Neural cell (in vitro differentiated cells): Measurements from ENCODE around the gene SUPT20HL1. TPM values are rescaled to one million over a fixed set of nuclear protein-coding genes. Genes with fewer than 3 reads are reported as not detected.

ENCODE experiments used
- H2AFZ ChIP-seq: fragments of 200-600, 300-800 bp; sonication (generic), shearing (Covaris generic); 2 replicates; pipeline ENCODE4 v1.6.0; 2014; ENCODE audit warnings: low read depth, mild to moderate bottlenecking, antibody characterized with exemption, low read length, moderate library complexity
- H3F3A ChIP-seq: fragments of 200-600 bp; shearing (Covaris generic); 2 replicates; pipeline ENCODE4 v1.6.1; 2016; ENCODE audit warnings: mild to moderate bottlenecking, moderate library complexity, mixed read lengths, antibody characterized with exemption, low read length; ENCODE audit not compliant: insufficient read depth, poor library complexity, severe bottlenecking
- H3K27ac ChIP-seq: fragments of 200-600, 300-800 bp; sonication (generic), shearing (Covaris generic); 2 replicates; pipeline ENCODE4 v1.5.1; 2014; ENCODE audit warnings: mild to moderate bottlenecking, low read length, moderate library complexity
- H3K27me3 ChIP-seq: fragments of 300-800, 200-600 bp; sonication (generic), shearing (Covaris generic); 2 replicates; pipeline ENCODE4 v1.6.0; 2014; ENCODE audit warnings: mild to moderate bottlenecking, low read depth, low read length, moderate library complexity; ENCODE audit not compliant: insufficient read depth
- H3K36me3 ChIP-seq: fragments of 300-800, 200-600 bp; sonication (generic), shearing (Covaris generic); 2 replicates; pipeline ENCODE4 v1.5.1; 2014; ENCODE audit warnings: mild to moderate bottlenecking, antibody characterized with exemption, low read length, moderate library complexity; ENCODE audit not compliant: insufficient read depth
- H3K4me2 ChIP-seq: fragments of 300-800, 200-600 bp; sonication (generic), shearing (Covaris generic); 2 replicates; pipeline ENCODE4 v1.6.0; 2014; ENCODE audit warnings: mild to moderate bottlenecking, low read length
- H3K4me3 ChIP-seq: fragments of 300-800, 200-600 bp; sonication (generic), shearing (Covaris generic); 2 replicates; pipeline ENCODE4 v1.5.1; 2014; ENCODE audit warnings: mild to moderate bottlenecking, low read length, moderate library complexity
- H3K79me2 ChIP-seq: fragments of 200-600 bp; shearing (Covaris generic); replicated peaks from 2 replicates; pipeline ENCODE4 v1.6.0; 2014; ENCODE audit warnings: mild to moderate bottlenecking, low read length, moderate library complexity; ENCODE audit not compliant: insufficient read depth
- H3K9ac ChIP-seq: fragments of 300-800, 200-600 bp; sonication (generic), shearing (Covaris generic); 2 replicates; pipeline ENCODE4 v1.6.1; 2016; ENCODE audit warnings: mild to moderate bottlenecking, low read length, mixed read lengths
- H3K9me2 ChIP-seq: fragments of 200-600 bp; shearing (Covaris generic); 2 replicates; pipeline ENCODE4 v1.6.1; 2016; ENCODE audit warnings: mild to moderate bottlenecking, low read length, mixed read lengths; ENCODE audit not compliant: insufficient read depth
- H3K9me3 ChIP-seq: fragments of 200-600, 300-800 bp; sonication (generic), shearing (Covaris generic); 2 replicates; pipeline ENCODE4 v1.6.1; 2016; ENCODE audit warnings: mild to moderate bottlenecking, mixed run types, low read length, moderate library complexity, mixed read lengths
- H4K20me1 ChIP-seq: fragments of 200-600 bp; shearing (Covaris generic); 2 replicates; pipeline ENCODE4 v1.6.1; 2016; ENCODE audit warnings: mild to moderate bottlenecking, mixed run types; ENCODE audit not compliant: insufficient read depth
- CTCF ChIP-seq: fragments of 450-650 bp; IDR thresholded peaks from 2 replicates; pipeline ENCODE4 v1.5.1; 2014; ENCODE audit warnings: antibody characterized with exemption, mild to moderate bottlenecking, moderate library complexity; ENCODE audit not compliant: poor library complexity, severe bottlenecking
- EP300 ChIP-seq: fragments of 450-650 bp; conservative IDR thresholded peaks from 2 replicates; pipeline ENCODE4 v1.6.1; 2014; ENCODE audit warnings: antibody characterized with exemption, mild to moderate bottlenecking, moderate library complexity; ENCODE audit not compliant: poor library complexity, severe bottlenecking
- EZH2 ChIP-seq: fragments of 200-600, 300-800 bp; shearing (Covaris generic), sonication (generic); IDR thresholded peaks from 2 replicates; pipeline ENCODE4 v1.6.1; 2014; ENCODE audit warnings: antibody characterized with exemption, low read length, borderline replicate concordance, mild to moderate bottlenecking; ENCODE audit not compliant: insufficient read depth, poor library complexity, severe bottlenecking
- MXI1 ChIP-seq: fragments of 450-650 bp; conservative IDR thresholded peaks from 2 replicates; pipeline ENCODE4 v1.6.1; 2014; ENCODE audit warnings: antibody characterized with exemption, mild to moderate bottlenecking; ENCODE audit not compliant: poor library complexity, severe bottlenecking
- POLR2AphosphoS5 ChIP-seq: IDR thresholded peaks from 2 replicates; pipeline ENCODE4 v1.6.1; 2012
- RAD21 ChIP-seq: fragments of 450-650 bp; conservative IDR thresholded peaks from 2 replicates; pipeline ENCODE4 v1.6.1; 2014; ENCODE audit warnings: antibody characterized with exemption, mild to moderate bottlenecking, moderate library complexity
- REST ChIP-seq: IDR thresholded peaks from 2 replicates; pipeline ENCODE4 v1.6.1; 2012; ENCODE audit warnings: borderline replicate concordance
- SMC3 ChIP-seq: fragments of 450-650 bp; conservative IDR thresholded peaks from 2 replicates; pipeline ENCODE4 v1.6.1; 2014; ENCODE audit warnings: antibody characterized with exemption, mild to moderate bottlenecking, moderate library complexity; ENCODE audit not compliant: poor library complexity
- TAF1 ChIP-seq: IDR thresholded peaks from 2 replicates; pipeline ENCODE4 v1.6.1; 2012; ENCODE audit warnings: low read depth
- polyA plus RNA-seq: library from polyadenylated mRNA; depleted of rRNA; stranded (reverse); fragments of >200 nt; gene quantifications from 2 replicates; pipeline ENCODE4 v1.2.3, GENCODE V29; 2014

SUPT20HL1 gene
- polyA plus RNA-seq, 1 donor from 2014 or later = not detected

- Histone ChIP-seq H3F3A (no peaks in the 10 kb centered on the region), H3K9me2 (no peaks in the 10 kb centered on the region), H3K27me3 (no peaks in the 10 kb centered on the region)
Observed at GRCh38 chrX:24317567-24317966, 42.9 kb upstream of the SUPT20HL1 start.

GRCh38 chrX:24321741-24322395 is 38.6 kb upstream of the SUPT20HL1 start:
- Histone ChIP-seq H3K9me2 (no peaks in the 10 kb centered on the region), H2AFZ (no peak overlapping the region), H3K27me3 (no peaks in the 10 kb centered on the region), H3K27ac (no peak overlapping the region), H4K20me1 (no peaks in the 10 kb centered on the region), H3K9me3 (no peaks in the 10 kb centered on the region), H3K79me2 (no peaks in the 10 kb centered on the region), H3K4me2 (no peak overlapping the region), H3K4me3 (no peak overlapping the region), H3F3A (no peaks in the 10 kb centered on the region), H3K9ac (no peak overlapping the region), H3K36me3 (no peaks in the 10 kb centered on the region)
- TF ChIP-seq SMC3 = no peak
- TF ChIP-seq TAF1 = no peak

More at GRCh38 chrX:24317567-24317966, 42.9 kb upstream of the SUPT20HL1 start:
- Histone ChIP-seq H3K27ac (no peak overlapping the region), H3K9me3 (no peaks in the 10 kb centered on the region), H4K20me1 (no peaks in the 10 kb centered on the region), H3K4me3 (no peak overlapping the region), H3K79me2 (no peaks in the 10 kb centered on the region), H3K4me2 (no peak overlapping the region), H3K9ac (no peak overlapping the region), H2AFZ (no peak overlapping the region), H3K36me3 (no peaks in the 10 kb centered on the region)
- TF ChIP-seq RAD21 (no peak), EZH2 (no peak), SMC3 (no peak), REST (no peak), TAF1 (no peak), EP300 (no peak), CTCF (no peak), POLR2AphosphoS5 (no peak), MXI1 (no peak)
